H1 (cell line): ENCODE results near the gene MAN1C1. TPM values are rescaled to one million over a fixed set of nuclear protein-coding genes. Genes with fewer than 3 reads are reported as not detected.

Source experiments
- CTCF ChIA-PET: fragments of 300-600 bp; sonication (Branson Sonifier 250); formaldehyde crosslinking; loops from one replicate; lab custom pipeline; 2021; ENCODE audit not compliant: partially characterized antibody; lab: Charles Lee
- POLR2A ChIA-PET: fragments of 300-600 bp; sonication (Branson Sonifier 250); formaldehyde crosslinking; loops from one replicate; lab custom pipeline; 2021; ENCODE audit warnings: inconsistent platforms; ENCODE audit not compliant: partially characterized antibody; lab: Charles Lee
- DNase-seq, 2 experiments: peaks; one replicate each; pipeline versions ENCODE4 v3.0.0 to v3.0.0-alpha.2; 2010 to 2022; ENCODE audit warnings: low spot score in 2 of 2, low read depth in 1 of 2, mixed read lengths in 1 of 2
- FAIRE-seq: peaks from 2 replicates; lab custom pipeline; 2011; peaks lifted over from hg19 to GRCh38; lab: Jason Lieb, UNC
- H2AFZ ChIP-seq: 2 replicates; pipeline ENCODE4 v1.8.1; 2012; ENCODE audit warnings: low read length, inconsistent platforms
- H2AK5ac ChIP-seq: 2 replicates; pipeline ENCODE4 v1.6.1; 2013; ENCODE audit warnings: low read depth, low read length
- H2BK120ac ChIP-seq: replicated peaks from 2 replicates; pipeline ENCODE3; 2013; ENCODE audit warnings: low read depth, low read length, inconsistent platforms
- H2BK12ac ChIP-seq: 2 replicates; pipeline ENCODE4 v1.6.1; 2013; ENCODE audit warnings: low read depth, low read length
- H2BK15ac ChIP-seq: 2 replicates; pipeline ENCODE4 v1.6.1; 2013; ENCODE audit warnings: low read length
- H2BK20ac ChIP-seq: 2 replicates; pipeline ENCODE4 v1.6.1; 2013; ENCODE audit warnings: low read length
- H2BK5ac ChIP-seq: 2 replicates; pipeline ENCODE4 v1.6.1; 2013; ENCODE audit warnings: low read depth, low read length
- H3K14ac ChIP-seq: 2 replicates; pipeline ENCODE4 v1.6.1; 2013; ENCODE audit warnings: inconsistent platforms; ENCODE audit not compliant: insufficient read length
- H3K18ac ChIP-seq: 2 replicates; pipeline ENCODE4 v1.6.1; 2013; ENCODE audit warnings: low read length; ENCODE audit errors: extremely low read depth
- H3K23ac ChIP-seq: 2 replicates; pipeline ENCODE4 v1.6.1; 2013; ENCODE audit warnings: inconsistent platforms; ENCODE audit not compliant: insufficient read length
- H3K23me2 ChIP-seq: 2 replicates; pipeline ENCODE4 v1.6.1; 2013; ENCODE audit warnings: low read depth, low read length
- H3K27ac ChIP-seq: 2 replicates; pipeline ENCODE4 v1.6.1; 2011; ENCODE audit warnings: low read depth, low read length, inconsistent platforms
- H3K27me3 ChIP-seq, 4 experiments: replicated peaks in 1 of 4; 1 replicate in 1 of 4; 2 replicates in 3 of 4; pipeline versions ENCODE4 v1.6.1 to v1.8.1; 2011 to 2013; ENCODE audit warnings: low read length in 3 of 4, mild to moderate bottlenecking in 3 of 4, inconsistent platforms in 2 of 4, mixed read lengths in 2 of 4, moderate library complexity in 1 of 4; ENCODE audit not compliant: control insufficient read depth in 3 of 4, insufficient read depth in 3 of 4; ENCODE audit errors: extremely low read depth in 1 of 4
- H3K36me3 ChIP-seq, 4 experiments: 2 replicates each; pipeline versions ENCODE4 v1.6.1 to v1.8.1; 2011 to 2013; ENCODE audit warnings: mild to moderate bottlenecking in 4 of 4, low read length in 3 of 4, moderate library complexity in 2 of 4, control low read depth in 1 of 4, inconsistent platforms in 1 of 4; ENCODE audit not compliant: insufficient read depth in 4 of 4, control insufficient read depth in 2 of 4
- H3K4ac ChIP-seq: replicated peaks from 2 replicates; pipeline ENCODE3; 2013; ENCODE audit warnings: low read length, low read depth, mixed read lengths, inconsistent platforms; ENCODE audit not compliant: insufficient read length
- H3K4me1 ChIP-seq, 4 experiments: replicated peaks in 1 of 4; 1 replicate in 1 of 4; 2 replicates in 3 of 4; pipeline versions ENCODE4 v1.6.1 to v1.8.1; 2011 to 2013; ENCODE audit warnings: low read length in 3 of 4, inconsistent platforms in 2 of 4, mixed read lengths in 1 of 4; ENCODE audit not compliant: insufficient read depth in 4 of 4, control insufficient read depth in 3 of 4
- H3K4me2 ChIP-seq, 2 experiments: 2 replicates each; pipeline versions ENCODE4 v1.6.1 to v1.8.1; 2011 to 2013; ENCODE audit warnings: low read depth in 2 of 2, low read length in 2 of 2, control low read depth in 1 of 2, inconsistent platforms in 1 of 2, mild to moderate bottlenecking in 1 of 2; ENCODE audit not compliant: insufficient read depth in 1 of 2
- H3K4me3 ChIP-seq, 4 experiments: fragments of 200-600, 300-600 bp in 1 of 4; sonication (generic), shearing (Covaris generic), sonication (Bioruptor Twin) in 1 of 4; 2 replicates each; pipeline versions ENCODE4 v1.5.1 to v1.8.1; 2011 to 2016; ENCODE audit warnings: low read length in 4 of 4, low read depth in 3 of 4, control low read depth in 2 of 4, inconsistent platforms in 2 of 4, mild to moderate bottlenecking in 2 of 4, mixed read lengths in 1 of 4, moderate library complexity in 1 of 4; ENCODE audit not compliant: insufficient read depth in 2 of 4; ENCODE audit errors: extremely low read depth in 1 of 4
- H3K56ac ChIP-seq: replicated peaks from 2 replicates; pipeline ENCODE3; 2013; ENCODE audit warnings: low read depth, mild to moderate bottlenecking, mixed read lengths, low read length, inconsistent platforms; ENCODE audit not compliant: insufficient read length
- H3K79me1 ChIP-seq: 2 replicates; pipeline ENCODE4 v1.6.1; 2013; ENCODE audit warnings: low read depth, low read length, control low read depth
- H3K79me2 ChIP-seq, 2 experiments: 2 replicates each; pipeline versions ENCODE4 v1.6.1 to v1.8.1; 2012 to 2013; ENCODE audit warnings: low read length in 2 of 2, mild to moderate bottlenecking in 2 of 2, inconsistent platforms in 1 of 2; ENCODE audit not compliant: insufficient read depth in 2 of 2, control insufficient read depth in 1 of 2
- H3K9ac ChIP-seq, 4 experiments: replicated peaks in 1 of 4; 1 replicate in 1 of 4; 2 replicates in 3 of 4; pipeline versions ENCODE4 v1.6.1 to v1.8.1; 2011 to 2013; ENCODE audit warnings: low read depth in 3 of 4, low read length in 3 of 4, control low read depth in 2 of 4, mild to moderate bottlenecking in 2 of 4, moderate library complexity in 2 of 4, inconsistent platforms in 1 of 4; ENCODE audit errors: extremely low read depth in 1 of 4
- H3K9me3 ChIP-seq, 2 experiments: 2 replicates each; pipeline versions ENCODE4 v1.6.1 to v1.8.1; 2012 to 2013; ENCODE audit warnings: mild to moderate bottlenecking in 2 of 2, moderate library complexity in 2 of 2, control low read depth in 1 of 2, inconsistent platforms in 1 of 2, low read depth in 1 of 2, low read length in 1 of 2, mixed read lengths in 1 of 2; ENCODE audit not compliant: insufficient read depth in 2 of 2
- H4K20me1 ChIP-seq, 2 experiments: replicated peaks in 1 of 2; 2 replicates each; pipeline versions ENCODE3 to v1.8.1; 2011 to 2013; ENCODE audit warnings: inconsistent platforms in 2 of 2, low read length in 2 of 2, mild to moderate bottlenecking in 1 of 2; ENCODE audit not compliant: insufficient read depth in 2 of 2, control insufficient read depth in 1 of 2
- H4K5ac ChIP-seq: 2 replicates; pipeline ENCODE4 v1.6.1; 2013; ENCODE audit warnings: low read length, low read depth, mixed read lengths, inconsistent platforms; ENCODE audit not compliant: insufficient read length
- H4K8ac ChIP-seq: 2 replicates; pipeline ENCODE4 v1.8.0; 2013; ENCODE audit warnings: mild to moderate bottlenecking, moderate library complexity, low read length, inconsistent platforms; ENCODE audit not compliant: insufficient read depth; ENCODE audit errors: extremely low read depth
- H4K91ac ChIP-seq: replicated peaks from 2 replicates; pipeline ENCODE3; 2013; ENCODE audit warnings: low read length, mixed read lengths, inconsistent platforms; ENCODE audit not compliant: insufficient read length
- NANOG ChIP-seq: IDR thresholded peaks from 2 replicates; pipeline ENCODE4 v1.6.1; 2011; ENCODE audit warnings: low read length, low read depth, mild to moderate bottlenecking, inconsistent platforms; ENCODE audit not compliant: insufficient read depth, poor library complexity, severe bottlenecking
- TAF7 ChIP-seq: optimal IDR thresholded peaks from 2 replicates; pipeline ENCODE3; 2011; ENCODE audit warnings: low read depth, mild to moderate bottlenecking, inconsistent platforms, low read length, moderate library complexity, borderline replicate concordance
- WGBS, 2 experiments: shearing (Covaris generic) in 1 of 2; methylation state at CpG; one replicate each; pipeline versions ENCODE4 v1.1.6 to v1.1.7; 2013 to 2015; ENCODE audit warnings: low lambda C conversion rate in 2 of 2, mixed read lengths in 2 of 2, inconsistent platforms in 1 of 2, low coverage in 1 of 2, missing lambda C conversion rate in 1 of 2; ENCODE audit not compliant: insufficient replicate concordance in 2 of 2, insufficient coverage in 1 of 2, insufficient read length in 1 of 2; ENCODE audit errors: extremely low coverage in 1 of 2, missing lambda C conversion rate in 1 of 2; 5-methylcytosine and 5-hydroxymethylcytosine counted together
- polyA plus RNA-seq, 7 experiments: library from polyadenylated mRNA; depleted of rRNA in 3 of 7; stranded (reverse) in 5 of 7; unstranded in 2 of 7; fragments of >200 nt in 5 of 7; fragments of 200-250 nt in 2 of 7; gene quantifications; 1 replicate in 5 of 7; 2 replicates in 1 of 7; 4 replicates in 1 of 7; pipeline versions ENCODE4 v1.2.1 to v1.2.3, GENCODE V29; 2011 to 2013; ENCODE audit warnings: missing spikeins in 2 of 7, mixed read lengths in 2 of 7
- total RNA-seq: library from RNA; stranded (reverse); fragmentation: NEBNext Ultra II Directional; extraction: Animal tissue kit (Norgen Biotek cat#: 25700); gene quantifications from 2 replicates; pipeline ENCODE4 v1.2.1, GENCODE V29; 2021

MAN1C1 gene
- total and polyA plus RNA-seq, 2 of the 8 experiments (the other 6 are each of a cell fraction or from before 2014, with no cell fraction given) = 7.8 to 15.2 TPM

DNA sequence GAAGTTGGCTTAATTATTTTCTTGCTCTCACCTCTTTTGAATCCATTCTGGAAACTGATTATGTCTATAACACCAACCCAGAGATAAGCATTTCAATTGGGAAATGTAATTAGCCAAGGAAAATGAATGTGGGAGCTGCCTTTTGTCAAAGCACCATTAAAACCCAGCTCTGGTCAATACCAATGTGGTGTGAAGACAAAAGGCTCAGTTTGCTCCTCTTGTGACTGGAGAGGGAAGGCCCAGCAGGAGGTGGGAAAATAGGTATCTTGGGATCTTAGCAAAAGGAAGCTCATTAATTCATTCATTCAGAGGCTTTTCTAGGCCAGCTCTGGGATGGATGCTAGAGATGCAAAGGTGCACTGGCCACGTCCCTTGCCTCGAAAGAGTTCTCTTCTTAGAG lies 108.4 kb downstream of the MAN1C1 start:
- peak; percentile 39 for FAIRE-seq
- POLR2A ChIA-PET = interaction anchor here (1.1 to 2.7 kb wide), 4 partner anchors 8 to 17 kb away, joined by 3 to 13 read pairs (median 5); no protein-coding TSS in a partner anchor

More for the DNA sequence above, 108.4 kb downstream of the MAN1C1 start:
- no peaks in the 10 kb centered on the region for H3K79me2 ChIP-seq
- H3K4ac ChIP-seq = no peak overlapping the region
- no peak overlapping the region for H3K4me3 ChIP-seq
- H4K91ac ChIP-seq = no peak overlapping the region
- peak overlapping the region; percentile 6 to 17; a peak in 1 of 4 replicates for H3K4me2 ChIP-seq
- no peak overlapping the region for H2BK12ac ChIP-seq
- H3K27ac ChIP-seq = no peak overlapping the region
- DNase-seq = no peak
- H2BK15ac ChIP-seq = no peak overlapping the region
- H3K36me3 ChIP-seq = no peaks in the 10 kb centered on the region
- H3K56ac ChIP-seq = no peak overlapping the region
- no peak overlapping the region for H2BK120ac ChIP-seq
- TF ChIP-seq NANOG = peak; percentile 27
- no peak for TF ChIP-seq TAF7
- no peaks in the 10 kb centered on the region for H3K27me3 ChIP-seq
- peaks cover 9 to 25% (median 17%) of the 10 kb centered on the region in 4 experiments for H3K4me1 ChIP-seq
- 62% methylated on average over 2 of the region's 2 CpGs; no CpG with 5 or more reads in 1 of the 2 experiments for WGBS, 2 experiments
- no peaks in the 10 kb centered on the region for H3K23me2 ChIP-seq
- H4K8ac ChIP-seq = no peak overlapping the region
- H2BK20ac ChIP-seq = peak overlapping the region; percentile 24
- no peak overlapping the region for H4K5ac ChIP-seq
- no peaks in the 10 kb centered on the region for H4K20me1 ChIP-seq
- 0 out of 2 replicates have a peak overlapping the region, but pooled peaks have one; percentile 8 for H2AK5ac ChIP-seq
- CTCF ChIA-PET = interaction anchor here (0.6 to 7.8 kb wide), 31 partner anchors 11 to 262 kb away, joined by 3 to 53 read pairs (median 6); partner anchors contain the start of gene SELENON
- H2BK5ac ChIP-seq = no peak overlapping the region
- no peaks in the 10 kb centered on the region for H3K79me1 ChIP-seq
- H2AFZ ChIP-seq = no peak overlapping the region
- H3K18ac ChIP-seq = peak overlapping the region; percentile 17; the same call in 1 of the 2 replicates
- H3K9ac ChIP-seq = no peak overlapping the region
- H3K14ac ChIP-seq = no peak overlapping the region
- H3K23ac ChIP-seq = no peak overlapping the region
- H3K9me3 ChIP-seq = no peaks in the 10 kb centered on the region
